ENCODE data around the gene ADD2. TPM values are rescaled to one million over a fixed set of nuclear protein-coding genes. Genes with fewer than 3 reads are reported as not detected.

The ADD2 gene
- total RNA-seq, 1 donor from 2014 or later = 3.4 TPM

DNA sequence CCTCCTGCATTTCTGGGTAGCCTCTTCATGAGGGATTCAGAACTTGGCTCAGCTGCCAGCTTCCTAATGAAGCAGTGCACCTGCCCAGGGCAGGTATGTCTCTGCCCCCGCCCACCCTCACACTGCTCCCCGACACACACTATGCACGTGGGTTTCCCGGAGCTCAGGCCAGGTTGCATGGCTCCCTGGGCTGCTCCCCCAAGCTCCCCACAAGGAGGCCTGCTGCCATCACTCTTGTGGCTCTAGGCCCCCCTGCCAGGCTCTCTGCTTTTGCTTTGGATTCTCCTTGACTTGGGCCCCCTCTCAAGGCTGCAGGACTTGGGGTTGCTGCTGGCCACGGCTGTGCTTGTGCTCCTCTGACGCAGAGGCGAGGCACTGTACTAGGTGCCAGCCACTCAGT, 43.6 kb downstream of the ADD2 start:
- intact Hi-C loops (cut with micrococcal nuclease) = no loop called here

GRCh38 chr2:70723286-70723885, 44.6 kb downstream of the ADD2 start:
- intact Hi-C loops (cut with micrococcal nuclease) = no loop called here

- intact Hi-C loops (cut with micrococcal nuclease) = no loop called here
Measured at GRCh38 chr2:70720124-70720523, 47.9 kb downstream of the ADD2 start.

DNA sequence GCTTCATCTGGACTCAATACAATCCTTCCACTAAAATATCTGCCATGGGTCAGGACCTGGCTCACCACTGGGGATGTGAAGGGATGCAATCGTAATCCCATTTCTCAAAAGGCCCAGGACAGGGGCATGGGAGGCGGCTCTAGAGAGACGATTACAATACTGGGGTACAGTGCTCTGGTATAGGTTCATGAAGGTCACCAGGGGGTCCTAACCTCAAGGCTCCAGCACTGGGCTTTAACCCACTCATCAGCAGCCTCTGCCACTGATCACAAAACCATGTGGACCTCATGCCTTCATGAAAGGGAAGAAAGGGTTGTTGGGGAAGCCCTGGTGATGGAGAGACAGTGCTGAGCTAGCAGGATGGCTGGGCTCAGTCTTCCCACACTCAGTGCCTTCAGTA, 48.8 kb downstream of the ADD2 start:
- intact Hi-C loops (cut with micrococcal nuclease) = no loop called here

DNA sequence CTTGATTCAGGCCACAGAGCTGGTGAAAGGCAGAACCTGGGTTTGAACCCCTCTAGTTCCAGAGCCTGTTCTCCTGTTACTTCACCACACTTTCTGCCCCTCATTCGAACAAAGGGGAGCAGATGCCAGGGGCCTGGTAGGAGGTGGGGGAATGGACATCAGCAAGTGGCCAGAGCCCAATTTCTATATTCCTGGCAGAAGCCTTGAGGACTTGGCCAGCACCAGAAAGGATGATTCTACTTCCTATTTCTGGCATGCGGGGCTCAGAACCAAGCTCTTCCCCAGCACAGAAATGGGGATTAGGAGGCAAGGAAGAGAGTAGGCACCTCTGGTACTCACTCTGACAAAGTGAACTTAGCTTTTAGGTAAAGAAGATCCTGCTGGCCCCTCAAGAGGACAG, 49.3 kb downstream of the ADD2 start:
- intact Hi-C loops (cut with micrococcal nuclease) = no loop called here

DNA sequence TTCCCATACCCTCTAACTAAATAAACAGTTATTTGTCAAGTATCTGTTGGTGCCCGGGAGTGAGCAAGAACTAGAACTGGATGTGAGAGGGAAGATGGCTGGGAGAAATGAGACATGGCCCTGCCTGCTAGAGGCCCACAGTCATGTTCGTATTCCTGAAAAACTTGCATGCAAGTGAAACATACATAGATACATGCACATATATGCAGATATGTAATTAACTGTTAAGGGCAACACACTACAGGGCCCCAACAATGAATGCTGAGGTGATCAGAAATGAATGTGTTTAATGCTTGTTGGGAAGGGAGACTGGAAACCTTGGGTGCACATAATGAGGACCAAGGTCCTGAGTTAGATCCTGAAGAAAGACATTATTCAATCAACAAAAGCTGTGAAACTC, 49.8 kb downstream of the ADD2 start:
- intact Hi-C loops (cut with micrococcal nuclease) = no loop called here

DNA sequence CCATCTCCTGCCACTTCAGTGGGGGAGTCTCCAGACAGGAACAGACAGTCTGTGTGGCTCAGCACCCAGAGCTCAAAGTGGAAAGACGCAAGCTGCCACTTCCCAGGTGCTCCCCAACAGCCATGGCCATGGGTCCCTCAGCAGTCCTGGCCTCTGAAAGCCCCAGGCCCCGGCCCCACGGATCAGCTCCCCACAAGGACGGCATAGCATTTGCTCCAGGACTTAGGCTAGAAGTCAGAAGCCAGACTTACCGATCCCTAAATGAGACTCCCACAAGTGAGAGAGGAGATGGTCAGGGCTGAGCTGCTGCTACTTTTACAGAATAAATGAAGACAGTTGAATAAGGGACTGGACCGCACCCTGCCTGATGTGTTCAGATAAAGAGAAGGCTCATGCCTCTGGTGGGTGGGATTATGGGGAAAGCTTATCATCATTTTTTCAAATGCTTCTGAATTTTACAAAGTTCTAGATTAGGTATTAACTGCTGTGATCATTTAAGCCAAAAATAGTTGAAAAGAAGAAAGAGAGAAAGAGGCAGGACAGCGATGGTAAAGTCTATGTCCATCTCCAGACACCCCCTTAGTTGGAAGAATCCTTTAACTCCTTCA, 50.5 kb downstream of the ADD2 start:
- intact Hi-C loops (cut with micrococcal nuclease) = no loop called here

GRCh38 chr2:70716951-70717350, 51.0 kb downstream of the ADD2 start:
- intact Hi-C loops (cut with micrococcal nuclease) = no loop called here

GRCh38 chr2:70716131-70716743, 51.8 kb downstream of the ADD2 start:
- intact Hi-C loops (cut with micrococcal nuclease) = no loop called here

DNA sequence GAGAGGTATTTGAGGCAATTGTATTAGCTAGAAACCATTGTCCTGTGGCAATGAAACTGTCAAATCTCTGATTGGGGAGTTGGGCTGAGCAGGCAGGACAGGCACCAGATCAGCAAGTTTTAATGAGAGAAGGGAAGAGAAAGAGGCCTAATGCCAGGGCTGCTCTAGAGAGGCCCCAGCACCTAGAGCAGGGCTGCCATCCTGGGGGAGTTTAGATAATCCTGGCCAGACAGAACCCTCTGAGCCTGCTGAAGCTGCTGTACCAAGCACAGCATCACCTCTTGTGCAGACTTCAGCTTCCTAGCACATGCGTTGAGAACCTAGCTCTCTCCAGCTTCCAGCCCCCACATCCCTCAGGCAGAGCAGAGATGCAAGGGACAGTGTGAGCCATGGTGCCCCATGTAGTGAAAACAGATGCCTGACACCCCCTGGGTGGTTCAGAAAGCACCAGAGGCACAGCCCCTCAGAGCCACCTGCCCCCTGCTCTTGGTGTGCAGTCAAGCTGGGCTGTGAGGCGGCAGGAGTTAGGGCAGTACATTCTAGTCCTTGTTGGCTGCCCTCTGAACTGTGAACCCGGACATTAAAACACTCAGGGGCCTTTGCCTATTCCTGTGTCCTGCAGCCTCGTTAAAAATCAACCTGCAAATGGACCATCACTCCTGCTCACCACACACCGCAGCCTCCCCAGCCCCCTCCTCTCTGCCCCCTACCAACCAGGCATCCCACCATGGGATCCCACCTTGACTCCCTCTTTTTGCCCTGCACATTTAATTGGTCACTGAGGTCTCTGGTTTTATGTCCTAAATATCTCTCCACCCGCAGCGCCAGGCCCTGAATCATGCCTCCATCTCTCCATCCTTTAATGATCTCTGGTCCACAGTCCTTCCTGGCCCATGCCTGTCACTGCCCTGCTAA, 52.7 kb downstream of the ADD2 start:
- intact Hi-C loops (cut with micrococcal nuclease) = no loop called here

DNA sequence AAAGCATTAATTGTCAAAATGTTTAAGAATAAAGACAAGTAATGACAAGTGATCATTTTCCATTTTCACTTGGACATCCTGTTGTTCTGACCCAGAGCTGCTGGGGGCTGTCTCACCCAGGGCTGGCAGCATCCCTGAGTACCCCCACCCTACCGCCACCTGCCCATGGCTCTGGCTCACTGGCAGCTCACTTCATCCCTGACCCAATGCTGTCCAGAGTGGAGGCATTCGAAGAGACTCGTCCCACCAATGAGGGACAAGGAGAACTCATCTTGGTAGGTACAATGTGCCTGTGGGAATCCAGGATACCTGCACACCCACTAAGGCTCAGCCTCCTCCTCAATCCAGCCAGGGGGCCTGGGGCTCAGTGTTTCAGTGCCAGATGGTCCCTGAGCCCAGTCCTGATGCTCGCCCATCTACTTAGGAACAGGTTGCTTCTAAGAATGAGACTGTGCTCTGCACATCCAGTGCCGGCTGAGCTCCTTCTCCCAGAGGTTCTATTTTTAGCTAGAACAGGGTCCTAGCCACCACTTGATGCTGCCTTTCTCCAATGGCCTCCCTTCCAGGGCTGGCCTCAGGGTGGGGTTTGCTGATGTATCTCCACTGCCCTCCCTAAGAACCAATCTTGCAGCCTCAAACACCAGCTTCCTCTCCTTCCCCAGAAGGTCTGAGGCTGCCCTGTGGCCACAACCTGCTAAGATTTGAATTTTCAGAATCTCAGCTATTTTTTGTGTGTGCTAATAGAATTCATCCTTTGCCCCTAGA, 53.7 kb downstream of the ADD2 start:
- intact Hi-C loops (cut with micrococcal nuclease) = no loop called here

DNA sequence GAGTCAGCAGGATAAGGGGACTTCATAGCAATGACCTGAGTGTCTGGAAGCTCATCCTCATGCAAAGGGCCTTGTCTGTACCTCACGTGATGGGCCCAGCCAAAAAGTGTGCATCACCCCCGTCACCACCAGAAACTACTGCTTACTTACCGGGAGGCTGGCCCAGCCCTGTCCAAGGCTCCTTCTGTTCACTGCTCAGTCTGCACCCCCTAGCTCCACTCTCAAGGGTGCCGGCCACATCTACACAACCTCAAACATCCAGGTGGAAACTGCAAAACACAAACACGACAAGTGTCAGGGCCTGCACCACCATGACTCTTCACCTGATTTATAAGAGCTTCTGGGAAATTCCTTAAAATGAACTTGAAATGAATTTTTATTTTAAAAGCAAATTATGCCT, 55.1 kb downstream of the ADD2 start:
- intact Hi-C loops (cut with micrococcal nuclease) = no loop called here

DNA sequence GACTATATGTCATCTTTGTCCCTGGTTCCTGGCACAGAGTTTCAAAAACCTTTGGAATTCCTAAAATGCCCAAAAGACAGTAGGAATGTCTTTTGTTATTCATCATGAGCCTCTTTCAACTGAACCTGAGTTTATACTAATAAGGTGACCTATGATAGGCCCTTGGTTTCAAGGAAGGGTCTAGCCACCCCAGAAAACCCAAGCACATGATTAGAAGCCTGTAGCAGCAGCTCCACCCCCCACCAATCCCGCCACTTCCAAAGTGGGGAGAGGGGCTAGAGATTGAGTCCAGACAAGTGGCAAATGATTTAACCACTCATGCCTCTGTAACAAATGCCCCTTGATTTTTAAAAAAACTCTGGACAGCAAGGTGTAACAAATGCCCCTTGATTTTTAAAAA, 56.8 kb downstream of the ADD2 start:
- intact Hi-C loops (cut with micrococcal nuclease) = no loop called here

- intact Hi-C loops (cut with micrococcal nuclease) = no loop called here
Measured at GRCh38 chr2:70710038-70710690, 57.8 kb downstream of the ADD2 start.

- intact Hi-C loops (cut with micrococcal nuclease) = no loop called here
Measured at GRCh38 chr2:70709275-70710037, 58.5 kb downstream of the ADD2 start.

- intact Hi-C loops (cut with micrococcal nuclease) = no loop called here
Measured at GRCh38 chr2:70708376-70709199, 59.4 kb downstream of the ADD2 start.

DNA sequence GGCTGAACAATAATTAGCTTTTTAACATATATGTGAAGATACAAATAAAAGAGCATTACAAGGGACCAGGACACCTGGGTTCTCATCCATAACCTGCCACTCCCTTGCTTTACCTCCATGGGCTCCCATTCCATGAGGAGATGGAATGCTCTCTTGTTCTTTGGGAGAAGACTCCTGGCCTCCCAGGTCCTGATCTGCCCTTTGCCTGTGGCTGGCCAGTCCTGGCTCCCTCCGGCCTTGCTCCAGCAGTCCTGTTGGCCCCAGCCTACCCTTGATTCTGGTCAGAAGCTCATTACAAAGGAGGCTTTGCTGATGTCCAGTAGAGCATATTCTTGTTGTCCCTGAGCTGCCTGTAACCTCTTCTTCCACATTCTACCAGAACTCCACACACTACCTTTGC, 60.3 kb downstream of the ADD2 start:
- intact Hi-C loops (cut with micrococcal nuclease) = no loop called here

GRCh38 chr2:70706026-70706795, 61.8 kb downstream of the ADD2 start:
- intact Hi-C loops (cut with micrococcal nuclease) = no loop called here
